Erythroblast (primary cell): ENCODE results near the gene MOBP.
"Not testable (repeated sequence)": the region's sequence is repeated elsewhere in the genome, so short reads cannot be mapped to it uniquely, and the experiment has no call there.

Experiments used
- DNase-seq, 2 experiments: peaks; one replicate each; lab custom pipeline; 2025; lab: John Stamatoyannopoulos, UW
- GATA1 ChIP-seq: IDR thresholded peaks from 2 replicates; pipeline ENCODE4 v1.6.1; 2011; ENCODE audit warnings: low read depth, mild to moderate bottlenecking, control low read depth, low read length, moderate library complexity
- POLR2A ChIP-seq: IDR thresholded peaks from 2 replicates; pipeline ENCODE4 v1.6.1; 2011; ENCODE audit warnings: mild to moderate bottlenecking, low read length

Gene MOBP

GRCh38 chr3:39440316-39440715, 27.2 kb upstream of the MOBP start:
- DNase-seq = no peak
- TF ChIP-seq GATA1 (no peak), POLR2A (no peak)

GRCh38 chr3:39443530-39443929, 23.9 kb upstream of the MOBP start:
- no peak for DNase-seq
- TF ChIP-seq POLR2A = no peak
- no peak for TF ChIP-seq GATA1

GRCh38 chr3:39445927-39446326, 21.6 kb upstream of the MOBP start:
- TF ChIP-seq GATA1 (no peak), POLR2A (no peak)
- no peak for DNase-seq

- TF ChIP-seq POLR2A (no peak), GATA1 (no peak)
- DNase-seq = no peak
Observed at GRCh38 chr3:39446444-39446843, 21.0 kb upstream of the MOBP start.

- DNase-seq = peak; percentile 67 to 83
- no peak for TF ChIP-seq GATA1
- no peak for TF ChIP-seq POLR2A
Observed at GRCh38 chr3:39447637-39448483, 19.6 kb upstream of the MOBP start.

- DNase-seq = no peak
- TF ChIP-seq GATA1 (no peak), POLR2A (no peak)
Observed at GRCh38 chr3:39448506-39449233, 18.8 kb upstream of the MOBP start.

- TF ChIP-seq GATA1 = no peak
- TF ChIP-seq POLR2A = no peak
- DNase-seq = no peak
Observed at GRCh38 chr3:39449796-39450195, 17.7 kb upstream of the MOBP start.

- DNase-seq = no peak
- TF ChIP-seq POLR2A (no peak), GATA1 (no peak)
Observed at GRCh38 chr3:39453134-39453533, 14.3 kb upstream of the MOBP start.

- DNase-seq = not testable (repeated sequence)
Observed at GRCh38 chr3:39453872-39454271, 13.6 kb upstream of the MOBP start.

GRCh38 chr3:39454591-39455217, 12.8 kb upstream of the MOBP start:
- TF ChIP-seq GATA1 (no peak), POLR2A (no peak)
- no peak for DNase-seq

- no peak for DNase-seq
- TF ChIP-seq POLR2A = no peak
- no peak for TF ChIP-seq GATA1
Observed at GRCh38 chr3:39456159-39456558, 11.3 kb upstream of the MOBP start.

- TF ChIP-seq GATA1 (no peak), POLR2A (no peak)
- DNase-seq = no peak
Observed at GRCh38 chr3:39457361-39457760, 10.1 kb upstream of the MOBP start.

GRCh38 chr3:39458579-39458978, 8.9 kb upstream of the MOBP start:
- DNase-seq = peak; percentile 9 to 27

GRCh38 chr3:39460677-39461076, 6.8 kb upstream of the MOBP start:
- TF ChIP-seq GATA1 = no peak
- no peak for TF ChIP-seq POLR2A
- no peak for DNase-seq

GRCh38 chr3:39463269-39463668, 4.2 kb upstream of the MOBP start:
- no peak for DNase-seq
- TF ChIP-seq POLR2A = no peak
- TF ChIP-seq GATA1 = no peak
